Thoracic aorta (tissue), 2 donors: ENCODE results near the gene CCDC3. TPM values are rescaled to one million over a fixed set of nuclear protein-coding genes. Genes with fewer than 3 reads are reported as not detected.

Source experiments
- ATAC-seq: fragments of 150-250 bp; one replicate; pipeline ENCODE4 v1.8.0; 2017; ENCODE audit warnings: low read depth; ENCODE audit not compliant: insufficient number of reproducible peaks, low FRiP score
- DNase-seq: peaks from one replicate; pipeline ENCODE4 v3.0.0-alpha.2; 2020; ENCODE audit warnings: low spot score
- H3K27ac ChIP-seq, 2 donors: fragments of 200-600 bp; sonication (generic); 1 replicate in 1 of 2; 2 replicates in 1 of 2; pipeline ENCODE4 v1.5.1; 2016; ENCODE audit warnings: mild to moderate bottlenecking in 2 of 2, moderate library complexity in 2 of 2
- H3K27me3 ChIP-seq: fragments of 200-600 bp; sonication (generic); replicated peaks from 2 replicates; pipeline ENCODE4 v1.6.0; 2016; ENCODE audit warnings: mild to moderate bottlenecking; ENCODE audit not compliant: insufficient read depth
- H3K36me3 ChIP-seq: fragments of 200-600 bp; sonication (generic); one replicate; pipeline ENCODE4 v1.5.1; 2016
- H3K4me1 ChIP-seq, 2 donors: fragments of 200-600 bp; sonication (generic); 1 replicate in 1 of 2; 2 replicates in 1 of 2; pipeline versions ENCODE4 v1.5.1 to v1.6.0; 2016; ENCODE audit warnings: low read depth in 2 of 2, mild to moderate bottlenecking in 1 of 2; ENCODE audit not compliant: control insufficient read depth in 1 of 2
- H3K4me3 ChIP-seq: fragments of 200-600 bp; sonication (generic); 2 replicates; pipeline ENCODE4 v1.5.1; 2016; ENCODE audit warnings: mild to moderate bottlenecking
- H3K9me3 ChIP-seq: fragments of 200-600 bp; sonication (generic); 2 replicates; pipeline ENCODE4 v1.5.1; 2016
- CTCF ChIP-seq: fragments of 200-600 bp; sonication (generic); IDR thresholded peaks from one replicate; pipeline ENCODE4 v1.5.1; 2019; ENCODE audit warnings: antibody characterized with exemption
- total RNA-seq, 2 donors: library from RNA; depleted of rRNA; stranded (reverse); fragments of >200 nt; gene quantifications; one replicate each; pipeline versions ENCODE4 v1.1.0 to v1.2.3, GENCODE V29; 2016

Gene CCDC3
- total RNA-seq, 2 donors from 2014 or later = 127 to 137 TPM

GRCh38 chr10:12960334-12960898 is 41.1 kb downstream of the CCDC3 start:
- Histone ChIP-seq H3K36me3 (no peaks in the 10 kb centered on the region), H3K9me3 (no peaks in the 10 kb centered on the region), H3K27ac (peak overlapping the region; percentile 77 to 79), H3K27me3 (no peaks in the 10 kb centered on the region), H3K4me1 (peaks cover 13 to 44% of the 10 kb centered on the region in 2 donors), H3K4me3 (peak overlapping the region; percentile 60)
- TF ChIP-seq CTCF = no peak
- DNase-seq (no peak), ATAC-seq (peak; percentile 41)

- no peaks in the 10 kb centered on the region for H3K27me3 ChIP-seq
- H3K4me1 ChIP-seq = peaks cover 13 to 53% of the 10 kb centered on the region in 2 donors
- no peak for DNase-seq
- no peak for ATAC-seq
- H3K27ac ChIP-seq = peak overlapping the region in 1 of 2 donors; percentile 13
- TF ChIP-seq CTCF = no peak
- H3K9me3 ChIP-seq = no peaks in the 10 kb centered on the region
- H3K4me3 ChIP-seq = no peak overlapping the region
- peaks cover 1% of the 10 kb centered on the region for H3K36me3 ChIP-seq
Observed at GRCh38 chr10:12958546-12959110, 42.9 kb downstream of the CCDC3 start.

GRCh38 chr10:12957081-12957480 is 44.4 kb downstream of the CCDC3 start:
- DNase-seq (no peak), ATAC-seq (no peak)
- Histone ChIP-seq H3K4me1 (peaks cover 13 to 42% of the 10 kb centered on the region in 2 donors), H3K4me3 (no peak overlapping the region), H3K27me3 (no peaks in the 10 kb centered on the region), H3K9me3 (no peaks in the 10 kb centered on the region), H3K36me3 (peaks cover 7% of the 10 kb centered on the region), H3K27ac (no peak overlapping the region)
- TF ChIP-seq CTCF = no peak

GRCh38 chr10:12954866-12955265 is 46.6 kb downstream of the CCDC3 start:
- Histone ChIP-seq H3K4me3 (no peak overlapping the region), H3K27me3 (no peaks in the 10 kb centered on the region), H3K9me3 (no peaks in the 10 kb centered on the region), H3K4me1 (peaks cover 5 to 21% of the 10 kb centered on the region in 2 donors), H3K27ac (no peak overlapping the region), H3K36me3 (peaks cover 10% of the 10 kb centered on the region)
- ATAC-seq (no peak), DNase-seq (no peak)
- TF ChIP-seq CTCF = no peak

GRCh38 chr10:12950583-12951128 is 50.9 kb downstream of the CCDC3 start:
- Histone ChIP-seq H3K27ac (no peak overlapping the region), H3K27me3 (no peaks in the 10 kb centered on the region)

More at GRCh38 chr10:12950583-12951128, 50.9 kb downstream of the CCDC3 start:
- no peaks in the 10 kb centered on the region for H3K9me3 ChIP-seq
- TF ChIP-seq CTCF = no peak
- H3K4me1 ChIP-seq = peaks cover 8 to 35% of the 10 kb centered on the region in 2 donors
- peaks cover 10% of the 10 kb centered on the region for H3K36me3 ChIP-seq
- no peak overlapping the region for H3K4me3 ChIP-seq
- no peak for DNase-seq
- no peak for ATAC-seq
